GM12878 (cell line): ENCODE measurements around the gene ELK4. TPM values are rescaled to one million over a fixed set of nuclear protein-coding genes. Genes with fewer than 3 reads are reported as not detected.

ENCODE experiments used
- BCLAF1 ChIP-seq: fragments of 450-650 bp; IDR thresholded peaks from 2 replicates; pipeline ENCODE4 v1.6.1; 2017; ENCODE audit warnings: antibody characterized with exemption, mild to moderate bottlenecking, moderate library complexity
- BHLHE40 ChIP-seq, 2 experiments: fragments of 450-650 bp in 1 of 2; IDR thresholded peaks; 2 replicates each; pipeline ENCODE4 v1.6.1; 2011 to 2017; ENCODE audit warnings: low read depth in 2 of 2, borderline replicate concordance in 1 of 2, improper control_type of control experiment in 1 of 2, low read length in 1 of 2, mild to moderate bottlenecking in 1 of 2
- BMI1 ChIP-seq: fragments of 450-650 bp; IDR thresholded peaks from 2 replicates; pipeline ENCODE4 v1.6.1; 2016; ENCODE audit warnings: mild to moderate bottlenecking, moderate library complexity, borderline replicate concordance
- CREM ChIP-seq: IDR thresholded peaks from 2 replicates; pipeline ENCODE4 v1.6.1; 2014; ENCODE audit warnings: antibody characterized with exemption, low read depth
- FOXM1 ChIP-seq: IDR thresholded peaks from 2 replicates; pipeline ENCODE4 v1.6.1; 2012; ENCODE audit warnings: low read depth, mild to moderate bottlenecking, inconsistent platforms, low read length, moderate library complexity
- HCFC1 ChIP-seq: fragments of 150-350 bp; IDR thresholded peaks from 2 replicates; pipeline ENCODE4 v1.6.1; 2014; ENCODE audit warnings: low read length
- IKZF2 ChIP-seq, 2 experiments: fragments of 450-650 bp; IDR thresholded peaks; 2 replicates each; pipeline ENCODE4 v1.6.1; 2017; ENCODE audit warnings: mild to moderate bottlenecking in 2 of 2, moderate library complexity in 2 of 2
- MLLT1 ChIP-seq: fragments of 450-650 bp; IDR thresholded peaks from 2 replicates; pipeline ENCODE4 v1.6.1; 2016; ENCODE audit warnings: mild to moderate bottlenecking
- MTA3 ChIP-seq: IDR thresholded peaks from 2 replicates; pipeline ENCODE4 v1.6.1; 2012; ENCODE audit warnings: low read length, inconsistent platforms, borderline replicate concordance
- NFXL1 ChIP-seq: fragments of 450-650 bp; IDR thresholded peaks from 2 replicates; pipeline ENCODE4 v1.6.1; 2017; ENCODE audit warnings: antibody characterized with exemption, mild to moderate bottlenecking, borderline replicate concordance
- NRF1 ChIP-seq: conservative IDR thresholded peaks from 2 replicates; pipeline ENCODE4 v1.6.1; 2011; ENCODE audit warnings: mild to moderate bottlenecking, low read depth, low read length, improper control_type of control experiment
- RELB ChIP-seq: fragments of 450-650 bp; IDR thresholded peaks from 2 replicates; pipeline ENCODE4 v1.6.1; 2017; ENCODE audit warnings: low read depth, mild to moderate bottlenecking, moderate library complexity
- SMAD1 ChIP-seq: fragments of 450-650 bp; IDR thresholded peaks from 2 replicates; pipeline ENCODE4 v1.6.1; 2018; ENCODE audit warnings: mild to moderate bottlenecking, low read depth; ENCODE audit not compliant: partially characterized antibody
- SMC3 ChIP-seq: IDR thresholded peaks from 2 replicates; pipeline ENCODE4 v1.6.1; 2011; ENCODE audit warnings: low read length, improper control_type of control experiment, borderline replicate concordance
- SPI1 ChIP-seq: IDR thresholded peaks from 2 replicates; pipeline ENCODE4 v1.6.1; 2011; ENCODE audit warnings: low read depth, mild to moderate bottlenecking, low read length, moderate library complexity, borderline replicate concordance; ENCODE audit not compliant: insufficient read depth
- SRF ChIP-seq, 2 experiments: IDR thresholded peaks; 2 replicates each; pipeline ENCODE4 v1.6.1; 2011; ENCODE audit warnings: low read depth in 2 of 2, low read length in 2 of 2, mild to moderate bottlenecking in 1 of 2, moderate library complexity in 1 of 2
- TBL1XR1 ChIP-seq: IDR thresholded peaks from 2 replicates; pipeline ENCODE4 v1.6.1; 2012; ENCODE audit warnings: low read depth, low read length, improper control_type of control experiment
- TCF12 ChIP-seq: IDR thresholded peaks from 2 replicates; pipeline ENCODE4 v1.6.1; 2011; ENCODE audit warnings: low read depth, mild to moderate bottlenecking, low read length
- TCF7 ChIP-seq: IDR thresholded peaks from 2 replicates; pipeline ENCODE4 v1.6.1; 2014; ENCODE audit warnings: antibody characterized with exemption, borderline replicate concordance
- ZBTB11 ChIP-seq: fragments of 450-650 bp; formaldehyde crosslinking; IDR thresholded peaks from 2 replicates; pipeline ENCODE4 v1.5.0; 2022; ENCODE audit warnings: mild to moderate bottlenecking, missing genetic modification characterization
- ZNF24 ChIP-seq: fragments of 450-650 bp; IDR thresholded peaks from 2 replicates; pipeline ENCODE4 v1.6.1; 2017; ENCODE audit warnings: antibody characterized with exemption, mild to moderate bottlenecking
- ZNF274 ChIP-seq: IDR thresholded peaks from one replicate; pipeline ENCODE4 v1.8.0; 2011; ENCODE audit not compliant: insufficient read length, insufficient read depth
- polyA plus RNA-seq, 11 experiments: library from polyadenylated mRNA; depleted of rRNA in 4 of 11; unstranded in 6 of 11; stranded (reverse) in 5 of 11; fragments of >200 nt; fragmentation: Nextera tagmentation in 4 of 11; fragmentation: Illumina TruSeq in 1 of 11; extraction: Ambion mirVana in 4 of 11; extraction: Trizol in 1 of 11; gene quantifications; 1 replicate in 1 of 11; 2 replicates in 10 of 11; pipeline versions ENCODE4 v1.2.1 to v1.2.3, GENCODE V29; 2011 to 2016; ENCODE audit warnings: inconsistent platforms in 2 of 11, missing spikeins in 2 of 11, low read depth in 1 of 11
- total RNA-seq, 4 experiments: library from RNA; depleted of rRNA in 3 of 4; stranded (reverse); fragments of >200 nt in 3 of 4; fragmentation: Illumina TruSeq in 1 of 4; extraction: Trizol in 1 of 4; gene quantifications; 2 replicates each; pipeline versions ENCODE4 v1.2.1 to v1.2.3, GENCODE V29; 2013 to 2021

ELK4 gene
- total and polyA plus RNA-seq, 10 of the 15 experiments (the other 5 are each of a cell fraction or from before 2014, with no cell fraction given): 5.2 to 71.5 (median 18.5) TPM

- no peak for TF ChIP-seq ZBTB11
- 0 out of 4 replicates have a peak, but pooled peaks of 1 of the 2 experiments have one; percentile 2 for TF ChIP-seq SRF (IDR thresholded peaks at IDR 0.05; ENCODE audit: low read depth in 2 of 2, low read length in 2 of 2)
- peak in 1 of 2 experiments; percentile 43; a peak in 1 of 4 replicates for TF ChIP-seq BHLHE40 (IDR thresholded peaks at IDR 0.05; ENCODE audit: borderline replicate concordance in 1 of 2, low read depth in 2 of 2, low read length in 1 of 2)
- peak; percentile 29; the same call in 1 of the 2 replicates for TF ChIP-seq HCFC1
- no peak for TF ChIP-seq BCLAF1
- no peak for TF ChIP-seq BMI1
- no peak for TF ChIP-seq TCF7
- TF ChIP-seq FOXM1: no peak
- no peak for TF ChIP-seq RELB
- TF ChIP-seq ZNF274: no peak
- TF ChIP-seq SPI1: no peak
- no peak for TF ChIP-seq MLLT1
- TF ChIP-seq NFXL1: no peak
- no peak for TF ChIP-seq IKZF2 (IDR thresholded peaks at IDR 0.05)
- peak; percentile 98 for TF ChIP-seq SMC3
- no peak for TF ChIP-seq MTA3
- peak; percentile 37; the same call in 1 of the 2 replicates for TF ChIP-seq TCF12
- TF ChIP-seq SMAD1: no peak
- no peak for TF ChIP-seq TBL1XR1
- TF ChIP-seq CREM: no peak
- no peak for TF ChIP-seq NRF1
- TF ChIP-seq ZNF24: no peak
Measured at GRCh38 chr1:205658943-205659581, 27.3 kb upstream of the ELK4 start (continued).
